HG03469 (cell line): ENCODE results near the gene ANKS1A.
"Not testable (repeated sequence)": the region's sequence is repeated elsewhere in the genome, so short reads cannot be mapped to it uniquely, and the experiment has no call there.

Experiments used
- ATAC-seq: cut with Tn5 transposase; IDR thresholded peaks from one replicate; pipeline ENCODE4 v1.9.1; 2021; ENCODE audit warnings: mild to moderate bottlenecking, moderate library complexity, moderate number of reproducible peaks; ENCODE audit not compliant: unreplicated experiment

The ANKS1A gene

GRCh38 chr6:34877869-34878485, 11.1 kb upstream of the ANKS1A start:
- no peak for ATAC-seq

GRCh38 chr6:34884073-34884472, 5.0 kb upstream of the ANKS1A start:
- ATAC-seq = not testable (repeated sequence)

- ATAC-seq = no peak
These were observed 4.1 kb upstream of the ANKS1A start for GRCh38 chr6:34884996-34885395.

DNA sequence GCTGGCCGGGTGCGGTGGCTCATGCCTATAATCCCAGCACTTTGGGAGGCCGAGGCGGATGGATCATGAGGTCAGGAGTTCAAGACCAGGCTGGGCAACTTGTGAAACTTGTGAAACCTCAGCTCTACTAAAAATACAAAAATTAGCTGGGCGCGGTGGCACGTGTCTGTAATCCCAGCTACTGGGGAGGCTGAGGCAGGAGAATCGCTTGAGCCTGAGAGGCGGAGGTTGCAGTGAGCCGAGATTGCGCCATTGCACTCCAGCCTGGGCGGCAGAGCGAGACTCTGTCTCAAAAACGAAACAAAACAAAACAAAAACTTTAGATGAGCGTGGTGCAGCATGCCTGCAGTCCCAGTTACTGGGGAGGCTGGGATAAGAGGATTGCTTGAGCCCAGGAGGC, 3.2 kb upstream of the ANKS1A start:
- not testable (repeated sequence) for ATAC-seq

DNA sequence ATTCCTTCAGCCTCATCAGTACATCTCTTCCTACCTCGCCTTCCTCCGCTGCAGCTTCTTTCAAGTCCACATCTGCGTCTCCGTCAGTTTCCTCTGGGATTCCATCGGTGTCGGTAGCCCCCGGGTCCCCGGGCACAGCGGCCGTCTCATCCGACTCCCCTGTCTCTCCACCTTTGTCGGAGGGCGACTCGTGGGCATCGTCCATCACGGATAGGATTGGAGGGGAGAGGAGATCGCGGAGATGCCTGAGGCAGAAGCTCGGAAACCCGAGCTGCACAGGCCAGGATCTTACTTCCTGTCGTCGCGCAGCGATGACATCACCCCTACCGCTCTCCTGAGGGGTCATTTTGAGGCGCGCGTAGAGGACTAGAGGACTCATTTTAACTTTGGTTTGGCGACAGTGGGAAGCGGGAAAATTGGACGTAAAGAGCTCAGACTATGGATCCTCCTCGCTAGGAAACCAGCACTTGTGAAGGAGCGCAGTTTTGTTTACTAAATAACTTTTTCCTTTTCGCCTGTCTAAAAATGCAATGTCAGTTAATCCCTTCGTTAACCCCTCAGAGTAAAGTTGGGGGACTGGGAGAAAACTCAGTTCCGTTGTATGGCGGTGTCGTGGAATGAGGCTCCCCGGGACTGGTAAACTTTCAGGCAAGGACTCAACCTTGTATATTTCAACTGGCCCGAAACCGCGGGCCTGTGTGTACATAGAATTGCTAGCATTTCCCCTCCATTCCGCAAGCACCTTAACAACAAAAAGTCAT, 1.1 kb upstream of the ANKS1A start, which contains the start of gene TAF11:
TSS of gene TAF11 (minus strand) at position 290 of the 761 bp plus-strand sequence. CDS start at position 205, 85 bp downstream.
- peak; percentile 56 for ATAC-seq

DNA sequence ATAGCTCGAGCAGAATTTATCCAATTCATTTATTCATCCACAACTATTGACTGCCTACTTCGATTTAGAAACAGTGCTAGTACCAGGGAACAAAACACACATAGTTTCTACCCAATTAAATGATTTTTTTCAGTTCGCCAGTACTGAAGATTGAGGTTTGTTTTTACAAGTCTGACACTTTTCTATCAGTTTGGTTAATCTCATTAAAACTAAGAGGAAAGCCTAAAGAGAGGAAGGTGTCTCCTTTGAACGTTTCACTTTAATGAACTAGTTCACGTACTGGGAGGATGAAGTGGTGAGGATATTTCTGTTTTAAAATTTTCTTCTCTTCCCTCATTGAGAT, 570 bp upstream of the ANKS1A start:
- ATAC-seq = no peak

- no peak for ATAC-seq
These were observed 1.5 kb downstream of the ANKS1A start for GRCh38 chr6:34890533-34890925.

DNA sequence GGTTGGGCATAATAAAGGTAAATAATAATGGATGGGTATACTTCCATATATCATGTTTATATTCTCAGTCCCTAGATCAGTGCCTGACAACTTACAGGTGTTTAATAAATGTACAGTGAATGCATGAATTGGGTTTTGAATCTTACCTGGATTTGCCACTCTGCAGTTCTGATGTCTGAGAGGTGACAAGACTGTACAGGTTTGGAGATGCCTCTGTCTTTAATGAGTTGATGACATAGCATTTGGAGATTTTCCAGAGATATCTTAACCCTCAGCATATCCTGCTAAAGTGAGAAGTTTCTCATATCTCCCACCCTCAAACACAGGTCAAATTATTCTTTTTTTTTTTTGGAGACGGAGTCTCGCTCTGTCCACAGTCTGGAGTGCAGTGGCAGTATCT, 2.2 kb downstream of the ANKS1A start:
- ATAC-seq = no peak

DNA sequence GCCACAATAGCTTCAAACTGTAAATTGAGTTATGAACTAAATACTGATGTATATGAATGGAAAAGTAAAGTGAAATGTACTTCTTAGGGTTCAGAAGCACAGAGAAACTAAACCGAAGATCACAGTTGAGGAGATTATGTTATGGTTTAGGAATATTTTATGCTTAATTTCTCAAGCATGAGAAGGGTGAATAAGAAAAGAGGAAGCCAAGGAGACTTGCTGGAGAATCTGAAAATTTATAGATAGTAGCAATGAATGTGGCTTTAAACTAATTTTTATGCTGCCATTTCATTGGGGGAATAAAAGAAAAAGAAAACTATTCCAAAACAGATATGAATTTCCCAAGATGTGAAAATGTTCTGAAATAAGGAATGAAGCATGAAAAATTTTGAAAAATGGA, 5.6 kb downstream of the ANKS1A start:
- ATAC-seq = no peak

GRCh38 chr6:34897130-34897529, 8.1 kb downstream of the ANKS1A start:
- ATAC-seq = no peak

DNA sequence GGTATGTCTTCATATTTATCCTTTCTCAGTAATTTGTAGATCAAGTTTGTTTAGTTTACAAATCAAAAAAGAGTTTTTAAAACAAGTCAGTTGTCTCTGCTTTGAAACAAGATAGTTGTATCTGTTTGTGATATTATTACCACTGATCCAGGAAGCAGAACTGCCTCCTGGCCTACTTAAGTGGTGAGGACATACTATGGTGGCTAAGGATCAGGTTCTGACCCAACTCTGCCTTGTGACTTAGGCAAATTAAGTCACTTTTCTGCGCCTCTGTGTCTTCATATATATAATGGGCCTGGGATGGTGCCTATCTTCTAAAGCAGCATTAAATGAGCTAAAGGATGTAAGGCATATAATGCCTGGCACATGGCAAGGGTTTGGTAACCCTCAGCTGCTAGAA, 8.7 kb downstream of the ANKS1A start:
- ATAC-seq = no peak

GRCh38 chr6:34899748-34900147, 10.7 kb downstream of the ANKS1A start:
- not testable (repeated sequence) for ATAC-seq

GRCh38 chr6:34900321-34901031, 11.4 kb downstream of the ANKS1A start:
- no peak for ATAC-seq

- no peak for ATAC-seq
These were observed 12.9 kb downstream of the ANKS1A start for GRCh38 chr6:34901930-34902329.

- no peak for ATAC-seq
These were observed 16.0 kb downstream of the ANKS1A start for GRCh38 chr6:34904990-34905613.

- no peak for ATAC-seq
These were observed 17.8 kb downstream of the ANKS1A start for GRCh38 chr6:34906826-34907225.

- no peak for ATAC-seq
These were observed 19.1 kb downstream of the ANKS1A start for GRCh38 chr6:34908194-34908593.

- no peak for ATAC-seq
These were observed 20.3 kb downstream of the ANKS1A start for GRCh38 chr6:34909320-34909883.

DNA sequence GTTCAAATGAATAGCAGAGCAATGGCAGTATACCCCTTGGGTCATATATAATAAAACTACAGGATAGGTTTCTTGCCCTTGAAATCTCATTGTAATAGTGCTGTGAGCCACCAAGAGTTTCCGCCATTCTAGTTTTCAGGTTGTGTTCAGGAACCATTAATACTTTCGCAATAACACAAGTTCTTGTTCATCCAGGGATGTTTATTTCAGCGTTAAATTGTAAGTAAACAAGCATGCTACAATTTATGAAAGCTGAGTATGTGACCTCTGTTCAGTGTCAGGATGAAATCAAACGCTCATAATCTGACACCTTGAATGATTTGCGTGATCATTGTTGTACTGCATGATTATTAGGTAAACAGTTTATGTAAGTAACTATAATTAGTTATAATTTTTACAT, 22.8 kb downstream of the ANKS1A start:
- ATAC-seq = no peak

- no peak for ATAC-seq
These were observed 23.8 kb downstream of the ANKS1A start for GRCh38 chr6:34912715-34913464.
